Upper lobe of left lung (tissue), 6 donors: Measurements from ENCODE around the gene FHIT. TPM values are rescaled to one million over a fixed set of nuclear protein-coding genes. Genes with fewer than 3 reads are reported as not detected.

Experiments
- ATAC-seq, 2 donors: fragments of 200-7000 bp; cut with Tn5 transposase; one replicate each; pipeline ENCODE4 v1.9.1; 2022; ENCODE audit warnings: mild to moderate bottlenecking in 2 of 2, moderate library complexity in 2 of 2; ENCODE audit not compliant: low FRiP score in 2 of 2
- DNase-seq, 2 donors: peaks; one replicate each; pipeline ENCODE4 v3.0.0-alpha.2; 2019 to 2020
- H3K27ac ChIP-seq, 4 donors: fragments of 200-600 bp; sonication (generic); one replicate each; pipeline ENCODE4 v1.5.1; 2016 to 2019
- H3K27me3 ChIP-seq, 4 donors: fragments of 200-600 bp; sonication (generic); one replicate each; pipeline ENCODE4 v1.5.1; 2017 to 2019
- H3K36me3 ChIP-seq, 4 donors: fragments of 200-600 bp; sonication (generic); one replicate each; pipeline ENCODE4 v1.5.1; 2016 to 2019
- H3K4me1 ChIP-seq, 4 donors: fragments of 200-600 bp; sonication (generic); one replicate each; pipeline ENCODE4 v1.5.1; 2018 to 2019
- H3K4me3 ChIP-seq, 4 donors: fragments of 200-600 bp; sonication (generic); one replicate each; pipeline ENCODE4 v1.5.1; 2017 to 2019; ENCODE audit warnings: mild to moderate bottlenecking in 2 of 4, moderate library complexity in 1 of 4
- H3K9me3 ChIP-seq, 4 donors: fragments of 200-600 bp; sonication (generic); one replicate each; pipeline ENCODE4 v1.5.1; 2018 to 2019
- EP300 ChIP-seq, 4 donors: sonication (generic); formaldehyde crosslinking; IDR thresholded peaks; one replicate each; pipeline ENCODE4 v1.5.1; 2017; ENCODE audit warnings: antibody characterized with exemption in 4 of 4, control low read depth in 2 of 4
- POLR2A ChIP-seq, 4 donors: fragments of 450-650 bp; IDR thresholded peaks; one replicate each; pipeline ENCODE4 v1.5.1; 2016 to 2017; ENCODE audit warnings: antibody characterized with exemption in 4 of 4, mild to moderate bottlenecking in 2 of 4
- POLR2AphosphoS5 ChIP-seq, 2 donors: sonication (generic); formaldehyde crosslinking; IDR thresholded peaks; one replicate each; pipeline ENCODE4 v1.5.1; 2017; ENCODE audit warnings: antibody characterized with exemption in 2 of 2
- WGBS, 2 donors: methylation state at CpG; one replicate each; pipeline ENCODE4 v1.1.5; 2017 to 2018; 5-methylcytosine and 5-hydroxymethylcytosine counted together
- total RNA-seq, 6 donors: library from RNA; depleted of rRNA in 4 of 6; stranded (reverse); fragments of >200 nt in 4 of 6; gene quantifications; one replicate each; pipeline versions ENCODE4 v1.1.0 to v1.2.1, GENCODE V29; 2016 to 2021
- TF ChIP-seq, protein P1 (sequence below), 6 experiments: fragments of 450-650 bp in 4 of 6; fragments of 200-600 bp in 2 of 6; sonication (generic) in 2 of 6; IDR thresholded peaks; one replicate each; pipeline ENCODE4 v1.5.1; 2016 to 2019; ENCODE audit warnings: antibody characterized with exemption in 6 of 6
- donor health status: DM: no; HTN: no; CAD: no; lungs with moderate emphysema.
- donor health status: DM: no; HTN: yes; CAD: no; lungs with severe emphysema.

The FHIT gene
- total RNA-seq, 6 donors from 2014 or later = 6.8 to 56.6 (median 11.1) TPM

DNA sequence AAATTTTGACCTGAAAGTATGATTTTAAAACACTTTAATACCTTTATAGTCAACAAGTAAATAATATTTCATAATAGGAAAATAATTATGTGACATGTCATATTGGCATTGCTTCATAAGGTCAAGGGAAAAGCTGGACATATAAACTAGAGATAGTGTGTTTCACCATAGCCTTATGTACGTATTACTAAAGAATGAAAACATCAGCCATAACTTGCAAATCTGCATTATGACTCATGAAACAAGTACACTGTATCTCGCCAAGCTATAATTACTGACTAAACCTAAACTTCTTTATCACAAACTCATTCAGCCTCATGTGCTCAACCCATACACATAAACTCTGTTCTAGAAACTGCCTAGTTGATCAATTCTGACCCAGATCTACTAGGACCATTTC, 950.1 kb downstream of the FHIT start:
- DNase-seq = no peak
- Histone ChIP-seq H3K9me3 (no peaks in the 10 kb centered on the region), H3K36me3 (no peaks in the 10 kb centered on the region), H3K4me1 (no peaks in the 10 kb centered on the region), H3K27me3 (no peaks in the 10 kb centered on the region), H3K4me3 (no peak overlapping the region), H3K27ac (no peak overlapping the region)
- TF ChIP-seq, protein P1, sequence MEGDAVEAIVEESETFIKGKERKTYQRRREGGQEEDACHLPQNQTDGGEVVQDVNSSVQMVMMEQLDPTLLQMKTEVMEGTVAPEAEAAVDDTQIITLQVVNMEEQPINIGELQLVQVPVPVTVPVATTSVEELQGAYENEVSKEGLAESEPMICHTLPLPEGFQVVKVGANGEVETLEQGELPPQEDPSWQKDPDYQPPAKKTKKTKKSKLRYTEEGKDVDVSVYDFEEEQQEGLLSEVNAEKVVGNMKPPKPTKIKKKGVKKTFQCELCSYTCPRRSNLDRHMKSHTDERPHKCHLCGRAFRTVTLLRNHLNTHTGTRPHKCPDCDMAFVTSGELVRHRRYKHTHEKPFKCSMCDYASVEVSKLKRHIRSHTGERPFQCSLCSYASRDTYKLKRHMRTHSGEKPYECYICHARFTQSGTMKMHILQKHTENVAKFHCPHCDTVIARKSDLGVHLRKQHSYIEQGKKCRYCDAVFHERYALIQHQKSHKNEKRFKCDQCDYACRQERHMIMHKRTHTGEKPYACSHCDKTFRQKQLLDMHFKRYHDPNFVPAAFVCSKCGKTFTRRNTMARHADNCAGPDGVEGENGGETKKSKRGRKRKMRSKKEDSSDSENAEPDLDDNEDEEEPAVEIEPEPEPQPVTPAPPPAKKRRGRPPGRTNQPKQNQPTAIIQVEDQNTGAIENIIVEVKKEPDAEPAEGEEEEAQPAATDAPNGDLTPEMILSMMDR (IDR thresholded peaks at IDR 0.05) = no peak
- TF ChIP-seq POLR2A (IDR thresholded peaks at IDR 0.05) = no peak
- TF ChIP-seq EP300 (IDR thresholded peaks at IDR 0.05) = no peak
- TF ChIP-seq POLR2AphosphoS5 (IDR thresholded peaks at IDR 0.05) = no peak
- no peak for ATAC-seq
- 88 to 91% methylated on average over 2 of the region's 2 CpGs for WGBS, 2 donors

DNA sequence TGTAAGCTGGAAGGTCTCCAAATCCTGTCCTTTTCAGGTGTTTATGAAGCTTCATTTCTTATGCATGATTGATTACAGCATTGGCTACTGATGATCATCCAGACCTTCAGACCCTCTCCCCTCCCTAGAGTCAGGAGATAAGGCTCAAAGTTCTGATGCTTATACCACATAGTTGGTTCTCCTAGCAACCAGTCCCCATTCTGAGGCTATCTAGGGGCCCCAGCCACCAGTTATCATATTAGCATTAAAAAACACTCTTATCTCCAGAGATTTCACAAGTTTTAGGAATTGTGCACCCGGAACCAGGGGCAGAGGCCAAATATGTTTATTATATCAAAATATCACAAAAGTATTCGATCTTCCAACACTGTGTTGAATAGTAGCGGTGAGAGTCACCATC, 953.1 kb downstream of the FHIT start:
- Histone ChIP-seq H3K36me3 (no peaks in the 10 kb centered on the region), H3K27me3 (no peaks in the 10 kb centered on the region), H3K27ac (no peak overlapping the region), H3K4me1 (no peaks in the 10 kb centered on the region), H3K4me3 (no peak overlapping the region), H3K9me3 (no peaks in the 10 kb centered on the region)
- TF ChIP-seq POLR2AphosphoS5 (IDR thresholded peaks at IDR 0.05) = no peak
- DNase-seq (no peak), ATAC-seq (no peak)
- 74 to 89% methylated on average over 3 of the region's 3 CpGs for WGBS, 2 donors

DNA sequence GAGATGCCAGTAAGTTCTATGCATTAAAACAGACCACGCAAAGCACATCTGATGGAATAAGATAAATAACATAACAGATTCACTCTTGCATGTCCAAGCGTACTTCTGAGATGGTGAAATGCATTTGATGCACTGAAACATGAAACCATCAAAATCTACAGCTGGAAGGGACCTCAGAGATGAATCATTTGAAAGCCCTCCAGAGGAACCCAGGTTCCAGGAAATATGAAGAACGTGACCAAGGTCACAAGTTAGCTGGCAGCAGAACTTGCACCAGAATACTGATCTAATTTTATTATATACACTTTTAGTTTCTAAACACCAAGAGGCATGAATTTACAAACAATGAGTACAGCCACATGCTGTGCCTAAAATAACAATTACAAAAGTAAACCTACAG, 957.1 kb downstream of the FHIT start:
- Histone ChIP-seq H3K27me3 (no peaks in the 10 kb centered on the region), H3K4me1 (no peaks in the 10 kb centered on the region), H3K36me3 (no peaks in the 10 kb centered on the region), H3K4me3 (no peak overlapping the region), H3K27ac (no peak overlapping the region), H3K9me3 (no peaks in the 10 kb centered on the region)
- DNase-seq (no peak), ATAC-seq (no peak)
- whole genome bisulfite sequencing, 2 donors = 47 to 59% methylated on average over 3 of the region's 3 CpGs
- TF ChIP-seq POLR2AphosphoS5 (IDR thresholded peaks at IDR 0.05) (no peak), EP300 (IDR thresholded peaks at IDR 0.05) (no peak), POLR2A (IDR thresholded peaks at IDR 0.05) (no peak)
- TF ChIP-seq, protein P1 (IDR thresholded peaks at IDR 0.05) = no peak

DNA sequence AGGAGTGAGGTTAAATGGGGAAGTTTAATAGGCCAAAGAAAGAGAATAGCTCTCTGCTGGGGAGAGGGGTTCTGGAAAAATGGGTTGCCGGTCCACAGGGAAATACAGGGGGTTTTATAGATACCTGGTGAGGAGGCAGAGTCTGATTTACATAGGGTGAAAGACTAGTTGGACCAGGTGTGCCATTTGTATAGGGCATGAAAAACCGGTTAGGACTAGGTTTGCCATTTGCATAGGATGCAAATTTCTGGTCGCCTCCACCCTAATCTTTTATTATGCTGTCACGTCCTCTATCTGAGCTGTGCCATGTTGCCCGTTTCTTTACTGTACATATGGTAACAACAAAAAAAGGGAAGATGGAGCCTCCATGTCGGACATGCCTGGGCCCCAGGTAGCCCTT, 960.1 kb downstream of the FHIT start:
- Histone ChIP-seq H3K27ac (no peak overlapping the region), H3K4me3 (no peak overlapping the region), H3K36me3 (no peaks in the 10 kb centered on the region), H3K9me3 (no peaks in the 10 kb centered on the region), H3K4me1 (no peaks in the 10 kb centered on the region), H3K27me3 (no peaks in the 10 kb centered on the region)
- ATAC-seq = no peak
- WGBS, 2 donors = 89 to 95% methylated on average over 6 of the region's 6 CpGs
- DNase-seq = no peak
- TF ChIP-seq, protein P1 (IDR thresholded peaks at IDR 0.05) = no peak
- TF ChIP-seq EP300 (IDR thresholded peaks at IDR 0.05) (no peak), POLR2AphosphoS5 (IDR thresholded peaks at IDR 0.05) (no peak), POLR2A (IDR thresholded peaks at IDR 0.05) (no peak)

DNA sequence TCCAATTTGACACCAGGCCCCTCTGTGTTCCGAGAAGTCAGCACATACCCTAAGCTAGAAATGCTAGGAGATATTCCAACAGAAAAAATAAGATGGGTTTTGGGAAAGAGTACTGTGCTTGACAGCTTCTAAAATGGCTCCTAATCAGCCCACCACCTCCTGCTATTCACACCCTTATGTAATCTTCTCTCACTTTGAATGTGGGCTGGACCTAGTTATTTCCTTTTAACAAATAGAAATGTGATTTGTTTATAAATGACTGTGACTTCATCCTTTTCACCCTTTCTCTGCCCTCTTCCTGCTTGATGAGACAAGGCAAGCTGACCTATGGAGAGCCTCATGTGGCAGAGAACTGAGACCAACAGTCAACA, 961.1 kb downstream of the FHIT start:
- Histone ChIP-seq H3K4me3 (no peak overlapping the region), H3K4me1 (no peaks in the 10 kb centered on the region), H3K27me3 (no peaks in the 10 kb centered on the region), H3K27ac (no peak overlapping the region), H3K9me3 (no peaks in the 10 kb centered on the region), H3K36me3 (no peaks in the 10 kb centered on the region)
- DNase-seq = no peak
- TF ChIP-seq POLR2A (IDR thresholded peaks at IDR 0.05) (no peak), POLR2AphosphoS5 (IDR thresholded peaks at IDR 0.05) (no peak), EP300 (IDR thresholded peaks at IDR 0.05) (no peak)
- TF ChIP-seq, protein P1 (IDR thresholded peaks at IDR 0.05) = no peak
- no peak for ATAC-seq
- WGBS, 2 donors = 90 to 93% methylated on average over 1 of the region's 1 CpG
